OCI-LY3 (cell line): ENCODE data around the gene USH2A.

Experiments
- H2AFZ ChIP-seq: fragments of 200-600, 300-600 bp; shearing (Covaris generic); 2 replicates; pipeline ENCODE4 v1.6.0; 2014; ENCODE audit warnings: antibody characterized with exemption, low read depth, low read length
- H3K27ac ChIP-seq: fragments of 200-600, 300-600 bp; sonication (generic); 2 replicates; pipeline ENCODE4 v1.5.1; 2014; ENCODE audit warnings: mild to moderate bottlenecking, low read length, moderate library complexity, mixed read lengths
- H3K27me3 ChIP-seq: fragments of 200-600, 300-600 bp; sonication (generic); 2 replicates; pipeline ENCODE4 v1.6.1; 2014; ENCODE audit warnings: low read depth, low read length, mixed read lengths
- H3K36me3 ChIP-seq: fragments of 200-600, 300-600 bp; sonication (generic); replicated peaks from 2 replicates; pipeline ENCODE3; 2014; ENCODE audit warnings: low read depth, low read length, mixed read lengths
- H3K4me1 ChIP-seq: fragments of 300-600, 200-600 bp; sonication (generic); 2 replicates; pipeline ENCODE4 v1.6.1; 2014; ENCODE audit warnings: low read length, mixed read lengths
- H3K4me2 ChIP-seq: fragments of 200-600, 300-600 bp; sonication (generic); 2 replicates; pipeline ENCODE4 v1.6.1; 2014; ENCODE audit warnings: low read length, mixed read lengths
- H3K4me3 ChIP-seq: fragments of 300-600, 200-600 bp; sonication (generic); 2 replicates; pipeline ENCODE4 v1.5.1; 2014; ENCODE audit warnings: antibody characterized with exemption, mild to moderate bottlenecking, low read length, moderate library complexity
- H3K79me2 ChIP-seq: fragments of 300-600, 200-600 bp; shearing (Covaris generic); 2 replicates; pipeline ENCODE4 v1.6.1; 2014; ENCODE audit warnings: mild to moderate bottlenecking, low read length, mixed read lengths
- H3K9ac ChIP-seq: fragments of 300-600, 200-600 bp; shearing (Covaris generic); 2 replicates; pipeline ENCODE4 v1.6.0; 2014; ENCODE audit warnings: mild to moderate bottlenecking, low read length, moderate library complexity
- H3K9me3 ChIP-seq: fragments of 200-600, 300-600 bp; shearing (Covaris generic); 2 replicates; pipeline ENCODE4 v1.6.1; 2014; ENCODE audit warnings: low read length, mixed read lengths; ENCODE audit not compliant: insufficient read depth
- H4K20me1 ChIP-seq: fragments of 200-600, 300-600 bp; sonication (generic); 2 replicates; pipeline ENCODE4 v1.6.1; 2016; ENCODE audit warnings: low read length, mixed read lengths; ENCODE audit not compliant: insufficient read depth
- CTCF ChIP-seq: fragments of 200-600, 300-600 bp; sonication (generic); IDR thresholded peaks from 2 replicates; pipeline ENCODE4 v1.5.1; 2014; ENCODE audit warnings: antibody characterized with exemption, low read length, low read depth
- EZH2phosphoT487 ChIP-seq: fragments of 200-600 bp; shearing (Covaris generic); IDR thresholded peaks from 2 replicates; pipeline ENCODE4 v1.6.1; 2018; ENCODE audit warnings: antibody characterized with exemption, mixed run types, low read depth

Gene USH2A

GRCh38 chr1:216410026-216410425, 13.2 kb downstream of the USH2A start:
- no peak overlapping the region for H3K9ac ChIP-seq
- H4K20me1 ChIP-seq: no peaks in the 10 kb centered on the region
- no peak overlapping the region for H2AFZ ChIP-seq
- H3K79me2 ChIP-seq: no peaks in the 10 kb centered on the region
- H3K4me2 ChIP-seq: no peak overlapping the region
- H3K27me3 ChIP-seq: no peaks in the 10 kb centered on the region
- TF ChIP-seq CTCF (no peak), EZH2phosphoT487 (no peak)
- no peak overlapping the region for H3K27ac ChIP-seq
- no peaks in the 10 kb centered on the region for H3K36me3 ChIP-seq
- H3K4me3 ChIP-seq: no peak overlapping the region
- no peaks in the 10 kb centered on the region for H3K4me1 ChIP-seq
- H3K9me3 ChIP-seq: no peaks in the 10 kb centered on the region

DNA sequence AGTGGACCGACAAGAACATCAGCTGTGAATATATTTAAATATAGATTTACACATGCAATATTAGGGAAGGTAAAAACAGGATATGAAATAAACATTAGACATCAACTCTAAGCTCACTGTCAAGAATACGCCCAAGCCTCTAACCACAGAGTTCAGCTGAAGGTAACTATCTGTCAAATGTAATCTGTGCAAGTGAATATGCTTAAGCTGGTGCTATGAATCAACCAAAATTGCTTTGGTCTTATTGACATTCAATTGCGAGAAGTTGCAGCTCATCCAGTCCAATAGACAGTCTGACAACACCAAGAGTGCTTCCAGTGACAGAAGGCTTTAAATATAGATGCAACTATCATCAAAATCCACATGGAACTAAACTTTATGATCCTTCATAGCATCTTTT, 32.3 kb downstream of the USH2A start:
- H3K27me3 ChIP-seq: no peaks in the 10 kb centered on the region
- H3K36me3 ChIP-seq: no peaks in the 10 kb centered on the region
- no peak overlapping the region for H3K27ac ChIP-seq
- H2AFZ ChIP-seq: no peak overlapping the region
- H3K4me1 ChIP-seq: no peaks in the 10 kb centered on the region
- no peaks in the 10 kb centered on the region for H3K9me3 ChIP-seq
- H3K4me3 ChIP-seq: no peak overlapping the region
- no peak overlapping the region for H3K4me2 ChIP-seq
- no peak for TF ChIP-seq CTCF
- TF ChIP-seq EZH2phosphoT487: no peak
- no peaks in the 10 kb centered on the region for H3K79me2 ChIP-seq
- H4K20me1 ChIP-seq: no peaks in the 10 kb centered on the region
- no peak overlapping the region for H3K9ac ChIP-seq

DNA sequence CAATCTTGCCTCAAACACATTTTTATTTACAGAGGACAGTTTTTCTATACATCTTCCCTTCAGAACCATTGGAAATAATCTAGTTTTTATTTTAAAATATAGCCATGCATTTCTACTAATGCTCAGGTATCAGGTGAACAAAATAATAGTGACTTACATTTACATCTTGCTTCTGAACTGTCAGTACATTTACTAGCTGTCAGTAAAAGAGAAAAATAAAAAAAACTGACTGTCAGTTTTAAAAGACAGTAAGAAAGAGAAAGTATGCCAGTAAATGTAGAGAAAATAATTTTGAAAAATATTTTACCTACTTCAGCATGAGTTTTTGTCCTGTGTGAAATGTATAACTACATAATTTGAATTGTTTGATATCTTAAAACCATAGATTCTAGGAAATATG, 33.5 kb downstream of the USH2A start:
- no peak for TF ChIP-seq CTCF
- no peak for TF ChIP-seq EZH2phosphoT487
- Histone ChIP-seq H3K27me3 (no peaks in the 10 kb centered on the region), H3K79me2 (no peaks in the 10 kb centered on the region), H3K4me2 (no peak overlapping the region), H2AFZ (no peak overlapping the region), H3K4me3 (no peak overlapping the region), H3K9me3 (no peaks in the 10 kb centered on the region), H3K9ac (no peak overlapping the region), H4K20me1 (no peaks in the 10 kb centered on the region), H3K4me1 (no peaks in the 10 kb centered on the region), H3K27ac (no peak overlapping the region), H3K36me3 (no peaks in the 10 kb centered on the region)

DNA sequence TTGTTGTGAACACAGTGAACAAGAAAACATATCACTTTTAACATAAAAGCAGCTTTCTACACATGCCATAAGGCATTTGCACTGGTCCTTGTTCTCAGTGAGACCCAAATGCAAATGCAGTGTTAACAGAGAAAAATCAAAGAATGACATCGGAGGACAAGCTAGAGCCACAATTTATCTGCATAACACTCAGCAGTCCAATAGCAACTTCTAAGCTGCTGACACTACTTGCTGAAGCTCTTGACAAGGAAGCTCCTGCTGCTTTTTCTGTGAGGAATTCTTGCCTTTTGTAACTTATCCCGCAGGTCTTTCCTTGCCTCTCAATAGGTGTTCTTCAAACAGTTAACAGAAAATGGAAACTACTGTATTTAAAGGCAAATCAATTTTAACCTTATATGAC, 34.7 kb downstream of the USH2A start:
- H3K9ac ChIP-seq: no peak overlapping the region
- no peaks in the 10 kb centered on the region for H3K4me1 ChIP-seq
- no peaks in the 10 kb centered on the region for H3K79me2 ChIP-seq
- no peaks in the 10 kb centered on the region for H3K9me3 ChIP-seq
- no peak overlapping the region for H3K4me2 ChIP-seq
- TF ChIP-seq EZH2phosphoT487: no peak
- TF ChIP-seq CTCF: no peak
- H3K27ac ChIP-seq: no peak overlapping the region
- H3K4me3 ChIP-seq: no peak overlapping the region
- H2AFZ ChIP-seq: no peak overlapping the region
- H4K20me1 ChIP-seq: no peaks in the 10 kb centered on the region
- no peaks in the 10 kb centered on the region for H3K27me3 ChIP-seq
- H3K36me3 ChIP-seq: no peaks in the 10 kb centered on the region
